ENCODE results near the gene ETFRF1.

ETFRF1 gene

DNA sequence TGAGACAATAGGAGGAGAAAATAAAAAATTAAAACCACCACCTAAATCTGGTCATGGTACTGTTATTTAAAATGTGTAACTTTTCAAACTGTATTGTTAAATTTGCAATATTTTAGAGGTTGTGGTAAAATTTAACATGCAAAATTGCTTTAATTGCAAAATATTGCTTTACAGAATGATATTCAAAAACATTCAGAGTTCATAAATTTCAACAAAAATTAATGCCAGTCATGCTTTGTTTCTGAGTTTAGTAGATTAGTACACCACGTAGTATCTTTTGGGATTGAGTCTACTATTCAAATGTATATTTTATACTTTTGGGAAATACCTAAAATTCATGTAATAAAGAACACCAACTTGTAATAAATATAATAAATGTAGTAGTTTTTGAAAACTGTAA, 18.3 kb downstream of the ETFRF1 start:
- DNase-seq (ENCODE audit: low spot score), result no peak

- DNase-seq (ENCODE audit: low spot score), result peak; percentile 25
Observed at GRCh38 chr12:25236190-25236589, 41.2 kb downstream of the ETFRF1 start.

DNA sequence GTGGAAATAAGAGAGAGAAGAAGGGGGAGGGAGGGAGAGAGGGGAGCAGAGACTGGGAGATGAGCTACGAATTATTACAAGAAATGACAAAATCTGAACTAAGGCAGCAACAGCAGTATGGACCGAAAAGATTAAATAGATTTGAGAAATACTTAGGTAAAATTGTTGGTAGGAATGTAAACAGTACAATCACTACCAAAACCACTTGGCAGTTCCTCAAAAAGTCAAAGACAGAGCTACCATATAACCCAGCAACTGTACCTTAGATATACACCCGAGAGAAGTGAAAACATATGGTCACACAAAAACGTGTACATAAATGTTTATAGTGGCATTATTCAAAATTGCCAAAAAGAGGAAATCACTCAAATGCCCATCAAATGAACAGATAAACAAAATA, 41.6 kb downstream of the ETFRF1 start:
- DNase-seq (ENCODE audit: low spot score), result no peak

GRCh38 chr12:25241167-25242020, 46.4 kb downstream of the ETFRF1 start:
- peak; percentile 34 for DNase-seq (ENCODE audit: low spot score)

GRCh38 chr12:25242981-25243679, 48.1 kb downstream of the ETFRF1 start:
- DNase-seq (ENCODE audit: low spot score), result no peak

- no peak for DNase-seq (ENCODE audit: low spot score)
Observed at GRCh38 chr12:25243680-25243990, 48.6 kb downstream of the ETFRF1 start.

DNA sequence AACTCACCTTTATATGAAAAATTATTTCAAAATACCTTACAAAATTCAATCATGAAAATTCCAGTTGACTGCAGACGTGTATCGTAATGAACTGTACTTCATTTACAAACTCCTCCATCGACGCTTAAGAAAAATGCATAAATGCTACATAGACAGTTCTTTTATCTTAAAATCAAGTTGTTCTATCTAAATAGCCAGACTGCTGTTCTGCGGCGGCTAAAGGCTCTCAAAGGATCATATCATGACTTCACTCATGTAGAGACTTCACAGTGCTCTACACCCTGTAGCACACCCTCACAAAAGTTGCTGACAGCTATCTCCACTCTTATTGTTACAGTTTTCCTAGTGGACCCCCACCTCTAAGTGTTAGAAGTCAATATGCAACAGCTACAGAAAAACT, 50.5 kb downstream of the ETFRF1 start:
- no peak for DNase-seq (ENCODE audit: low spot score)

DNA sequence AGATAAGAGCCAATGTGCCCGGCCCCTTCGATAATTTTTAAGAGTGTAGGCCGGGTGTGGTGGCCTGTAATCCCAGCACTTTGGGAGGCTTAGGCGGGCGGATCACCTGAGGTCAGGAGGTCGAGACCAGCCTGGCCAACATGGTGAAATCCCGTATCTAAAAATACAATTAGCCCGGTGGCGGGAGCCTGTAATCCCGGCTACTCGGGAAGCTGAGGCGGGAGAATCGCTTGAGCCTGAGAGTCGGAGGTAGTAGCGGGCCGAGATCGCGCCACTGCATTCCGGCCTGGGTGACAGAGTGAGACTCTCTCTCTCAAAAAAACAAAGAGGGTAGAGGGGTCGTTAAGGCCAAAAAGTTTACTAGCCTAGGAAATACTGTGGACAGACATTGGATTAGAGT, 53.1 kb downstream of the ETFRF1 start:
- no peak for DNase-seq (ENCODE audit: low spot score)

- DNase-seq (ENCODE audit: low spot score), result no peak
Observed at GRCh38 chr12:25248732-25249131, 53.7 kb downstream of the ETFRF1 start.

- peak; percentile 68 for DNase-seq (ENCODE audit: low spot score)
Observed at GRCh38 chr12:25249931-25250738, 55.1 kb downstream of the ETFRF1 start.

- peak; percentile 95 for DNase-seq (ENCODE audit: low spot score)
Observed at GRCh38 chr12:25250744-25251730, 56.0 kb downstream of the ETFRF1 start, which contains the start of gene KRAS. Gene KRAS, minus strand, starts transcription at chr12:25250929.

GRCh38 chr12:25251769-25252168, 56.7 kb downstream of the ETFRF1 start:
- DNase-seq (ENCODE audit: low spot score), result no peak

DNA sequence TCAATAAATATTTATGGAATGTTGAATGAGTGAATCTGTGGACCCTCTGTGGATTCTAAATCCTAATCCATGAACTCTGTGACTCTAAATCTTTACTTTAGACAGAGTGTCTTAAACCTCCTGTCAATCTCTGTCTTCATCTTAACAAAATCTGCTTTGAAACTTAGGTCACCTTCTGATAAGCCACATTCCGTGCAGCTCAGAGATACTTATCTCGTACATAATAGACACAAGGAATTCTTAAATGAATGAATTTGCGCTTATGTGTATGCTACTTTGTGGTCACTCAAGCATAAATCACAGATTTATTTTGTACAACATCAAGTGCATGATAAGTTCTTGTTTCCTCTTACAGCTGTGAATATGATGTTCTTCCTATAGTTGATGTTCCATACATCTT, 57.9 kb downstream of the ETFRF1 start:
- DNase-seq (ENCODE audit: low spot score), result no peak

- no peak for DNase-seq (ENCODE audit: low spot score)
Observed at GRCh38 chr12:25253371-25254068, 58.5 kb downstream of the ETFRF1 start.

DNA sequence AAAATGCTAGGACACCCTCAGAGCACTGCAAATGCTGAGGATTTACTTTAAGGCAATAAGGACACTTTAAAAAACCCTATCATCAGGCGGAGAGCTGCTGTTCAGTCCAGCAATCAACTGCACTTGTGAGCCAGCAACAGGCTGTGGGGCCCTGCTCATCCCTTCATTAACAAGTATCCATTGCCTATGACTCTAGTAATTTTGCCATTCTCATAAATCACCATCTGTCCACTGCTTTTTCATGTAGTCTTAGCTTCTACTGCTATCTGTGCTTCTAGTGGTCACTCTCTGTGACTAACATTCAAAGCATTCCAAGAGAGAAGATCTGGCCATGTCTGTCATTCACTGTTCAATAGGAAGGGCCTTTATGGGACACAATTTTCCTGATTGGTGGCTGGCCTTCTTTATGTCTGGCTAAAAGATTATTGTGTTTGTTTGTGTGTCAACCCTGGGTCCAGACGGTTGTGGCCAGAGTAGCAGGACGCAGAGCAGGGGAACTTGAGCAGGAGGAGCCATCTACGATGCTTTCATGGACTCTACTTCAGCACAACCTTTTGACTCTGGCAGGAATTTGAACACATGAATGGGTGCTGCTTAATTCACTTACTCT, 59.3 kb downstream of the ETFRF1 start:
- no peak for DNase-seq (ENCODE audit: low spot score)

All from D341Med (cell line).